GM18520 (cell line): ENCODE results near the gene MEGF6.

ENCODE experiments used
- ATAC-seq: cut with Tn5 transposase; IDR thresholded peaks from one replicate; pipeline ENCODE4 v1.9.1; 2021; ENCODE audit not compliant: unreplicated experiment

MEGF6 gene

DNA sequence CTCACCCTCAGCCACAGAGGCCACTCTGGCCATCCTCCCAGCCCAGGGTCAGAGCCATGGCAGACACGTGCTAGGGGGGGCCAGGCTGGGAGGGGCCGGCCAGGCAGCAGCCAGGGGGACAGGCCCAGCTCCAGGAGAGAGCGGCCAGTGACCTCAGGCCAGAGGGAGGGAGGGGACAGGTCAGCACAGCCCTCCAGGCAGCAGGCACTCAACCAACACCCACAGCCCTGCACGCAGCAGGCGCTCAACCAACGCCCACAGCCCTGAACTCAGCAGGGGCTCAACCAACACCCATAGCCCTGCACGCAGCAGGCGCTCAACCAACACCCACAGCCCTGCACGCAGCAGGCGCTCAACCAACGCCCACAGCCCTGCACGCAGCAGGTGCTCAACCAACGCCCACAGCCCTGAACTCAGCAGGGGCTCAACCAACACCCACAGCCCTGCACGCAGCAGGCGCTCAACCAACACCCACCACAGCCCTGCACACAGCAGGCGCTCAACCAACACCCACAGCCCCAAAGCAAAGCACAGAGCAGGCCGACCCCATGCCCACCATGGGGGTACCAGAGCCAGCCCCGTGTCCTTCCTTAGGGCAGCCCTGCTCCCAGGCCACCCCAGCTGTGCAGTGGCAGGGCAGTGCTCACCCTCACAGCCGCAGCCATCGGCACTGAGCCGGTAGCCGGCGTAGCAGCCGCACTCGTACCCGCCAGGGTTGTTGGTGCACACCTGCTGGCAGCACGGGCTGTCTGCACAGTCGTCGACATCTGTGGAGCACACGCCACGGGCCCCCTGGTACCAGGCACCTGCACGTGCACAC, 101.0 kb downstream of the MEGF6 start:
- ATAC-seq = no peak

DNA sequence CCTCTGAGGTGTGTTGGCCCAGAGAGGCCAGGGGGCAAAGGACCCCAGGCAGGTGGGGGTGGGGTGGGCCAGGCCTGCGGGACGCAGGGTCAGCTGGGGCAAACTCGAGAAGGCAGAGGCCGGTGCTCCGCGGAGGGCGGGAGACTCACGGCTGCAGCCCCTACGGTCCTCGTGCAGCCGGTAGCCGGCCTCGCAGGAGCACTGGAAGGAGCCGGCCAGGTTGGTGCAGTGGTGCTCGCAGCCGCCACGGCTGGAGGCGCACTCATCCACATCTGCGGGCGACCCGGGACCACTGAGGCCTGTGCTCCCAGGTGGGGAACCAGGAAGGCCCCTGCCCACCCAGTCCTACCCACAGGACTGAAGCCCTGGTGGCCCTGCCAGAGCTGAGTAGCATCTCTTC, 101.6 kb downstream of the MEGF6 start:
- no peak for ATAC-seq

DNA sequence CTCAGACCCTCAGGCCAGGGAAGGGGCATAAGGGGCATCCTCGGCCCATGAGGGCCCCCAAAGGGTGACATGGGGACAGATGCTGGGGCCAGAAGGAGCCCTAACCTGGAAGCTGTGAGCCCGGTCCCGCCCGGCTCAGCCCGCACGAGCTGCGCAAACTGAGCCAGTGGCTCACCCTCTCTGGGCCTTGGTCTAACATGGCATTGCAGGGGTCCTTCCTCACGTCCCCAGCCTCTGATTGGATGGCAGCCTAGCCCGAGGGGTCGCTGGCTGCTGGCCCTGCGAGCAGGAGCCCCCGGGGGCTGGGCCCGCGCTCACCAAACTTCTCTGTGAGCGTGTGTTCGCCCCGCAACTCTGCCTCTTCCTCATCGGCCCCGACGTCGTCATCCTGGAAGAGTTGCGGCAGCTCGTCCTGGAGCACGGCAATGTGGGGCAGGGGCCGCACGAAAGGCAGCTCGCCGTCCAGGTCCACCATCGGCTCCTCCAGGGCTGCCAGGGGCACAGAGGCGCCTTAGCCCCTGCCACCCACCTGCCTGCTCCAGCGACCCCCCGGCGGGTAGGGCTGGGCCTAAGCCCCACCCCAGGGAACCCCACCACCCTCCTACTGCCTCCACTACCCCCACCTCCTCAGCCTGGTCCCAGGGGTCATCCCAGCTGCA, 102.4 kb downstream of the MEGF6 start:
- no peak for ATAC-seq

DNA sequence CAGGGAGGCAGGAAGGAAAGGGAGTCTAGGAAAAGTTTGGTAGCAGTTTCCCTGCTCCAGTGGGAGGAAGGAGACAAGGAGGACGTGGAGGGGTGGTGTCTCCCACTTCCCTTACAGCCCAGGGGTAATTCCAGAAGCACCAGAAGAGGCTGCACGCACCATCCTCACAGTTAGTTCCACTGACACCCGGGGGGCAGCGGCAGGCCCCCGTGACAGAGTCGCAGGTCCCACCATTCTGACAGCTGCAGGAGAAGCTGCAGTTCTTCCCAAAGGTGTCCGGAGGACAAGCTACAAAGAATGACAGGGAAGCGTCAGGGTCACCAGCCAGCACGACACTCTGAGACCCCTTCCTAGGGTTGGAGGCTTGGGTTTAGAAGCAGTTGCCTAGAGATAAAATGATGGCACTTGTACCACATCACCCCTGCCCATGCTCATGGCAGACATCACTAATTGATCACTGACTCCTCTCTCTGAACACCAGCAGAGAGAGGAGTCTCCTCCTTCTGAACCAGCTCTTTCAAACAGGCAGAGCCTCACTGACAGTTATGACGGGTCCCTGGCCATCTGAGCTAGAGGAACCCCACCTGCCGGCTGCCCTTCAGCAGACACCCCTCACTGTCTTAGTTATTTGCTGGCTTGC, 103.6 kb downstream of the MEGF6 start:
- no peak for ATAC-seq

DNA sequence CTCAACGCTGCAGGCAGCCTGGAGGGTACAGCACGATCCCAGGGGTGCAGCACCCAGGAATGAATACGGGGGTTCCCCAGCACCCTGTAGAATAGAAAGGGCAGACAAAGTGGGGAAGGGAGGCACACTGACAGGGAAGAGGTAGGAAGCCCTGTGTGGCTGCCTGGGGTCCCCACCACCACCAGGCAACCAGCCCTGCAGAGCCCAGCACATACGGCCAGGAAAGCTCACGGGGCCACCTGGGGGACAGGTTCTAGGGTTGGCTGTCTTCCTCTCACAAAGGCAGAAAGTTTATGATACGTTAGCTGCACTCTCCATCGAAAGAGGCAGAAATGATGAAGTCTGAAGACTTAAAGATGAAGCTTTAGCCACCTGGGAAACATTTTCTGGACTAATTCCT, 104.4 kb downstream of the MEGF6 start:
- ATAC-seq = no peak

DNA sequence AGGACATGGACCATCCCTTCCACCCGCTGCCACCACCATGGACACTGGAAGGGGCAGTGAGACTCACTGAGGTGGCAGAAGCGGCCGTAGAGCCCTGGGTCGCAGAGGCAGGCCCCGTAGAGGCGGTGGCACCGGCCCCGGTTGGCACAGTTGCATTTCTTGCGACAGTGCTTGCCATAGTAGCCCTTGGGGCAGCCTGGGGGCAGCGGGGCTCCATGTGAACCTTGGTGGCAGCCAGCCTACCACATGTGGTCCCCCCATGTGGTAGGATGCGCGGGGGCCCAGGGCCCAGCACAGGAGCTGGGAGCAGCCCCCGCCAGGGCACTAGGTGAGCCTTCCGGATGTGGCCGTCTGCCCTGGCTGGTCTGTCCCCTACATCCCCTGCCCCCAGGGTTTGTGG, 105.3 kb downstream of the MEGF6 start:
- ATAC-seq = no peak

DNA sequence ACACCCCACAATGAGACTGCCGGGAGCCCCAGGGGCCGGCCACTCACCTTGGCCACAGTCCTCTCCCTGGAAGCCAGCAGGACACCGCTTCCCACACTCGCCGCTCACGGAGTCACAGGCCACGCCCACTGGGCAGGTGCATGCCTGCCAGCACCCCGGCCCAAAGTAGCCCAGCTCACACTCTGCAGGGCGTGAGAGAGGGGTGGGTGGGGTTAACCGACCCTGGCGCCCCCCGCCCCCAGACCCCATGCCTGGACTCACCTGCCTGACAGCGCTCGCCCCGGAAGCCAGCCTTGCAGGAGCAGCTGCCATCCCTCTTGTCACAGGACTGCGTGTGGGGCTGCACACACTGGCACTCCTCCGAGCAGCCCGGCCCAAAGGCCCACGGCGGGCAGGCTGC, 106.1 kb downstream of the MEGF6 start:
- no peak for ATAC-seq

DNA sequence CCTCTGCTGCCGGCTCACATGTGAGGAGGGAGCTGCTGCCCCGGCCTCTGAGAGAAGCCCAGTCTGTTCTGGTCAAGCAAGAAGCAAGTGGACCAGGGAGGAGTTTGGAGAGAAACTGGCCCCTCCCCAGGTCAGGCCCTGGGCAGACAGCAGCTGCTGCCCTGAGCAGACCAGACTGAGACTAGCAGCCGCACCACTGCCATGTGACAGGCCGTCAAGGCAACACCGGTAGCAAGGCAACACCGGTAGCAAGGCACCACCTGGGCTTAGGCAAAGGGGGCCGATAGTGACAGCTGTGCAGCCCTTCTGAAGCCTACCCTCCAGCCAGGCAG, 106.5 kb downstream of the MEGF6 start:
- ATAC-seq = no peak

DNA sequence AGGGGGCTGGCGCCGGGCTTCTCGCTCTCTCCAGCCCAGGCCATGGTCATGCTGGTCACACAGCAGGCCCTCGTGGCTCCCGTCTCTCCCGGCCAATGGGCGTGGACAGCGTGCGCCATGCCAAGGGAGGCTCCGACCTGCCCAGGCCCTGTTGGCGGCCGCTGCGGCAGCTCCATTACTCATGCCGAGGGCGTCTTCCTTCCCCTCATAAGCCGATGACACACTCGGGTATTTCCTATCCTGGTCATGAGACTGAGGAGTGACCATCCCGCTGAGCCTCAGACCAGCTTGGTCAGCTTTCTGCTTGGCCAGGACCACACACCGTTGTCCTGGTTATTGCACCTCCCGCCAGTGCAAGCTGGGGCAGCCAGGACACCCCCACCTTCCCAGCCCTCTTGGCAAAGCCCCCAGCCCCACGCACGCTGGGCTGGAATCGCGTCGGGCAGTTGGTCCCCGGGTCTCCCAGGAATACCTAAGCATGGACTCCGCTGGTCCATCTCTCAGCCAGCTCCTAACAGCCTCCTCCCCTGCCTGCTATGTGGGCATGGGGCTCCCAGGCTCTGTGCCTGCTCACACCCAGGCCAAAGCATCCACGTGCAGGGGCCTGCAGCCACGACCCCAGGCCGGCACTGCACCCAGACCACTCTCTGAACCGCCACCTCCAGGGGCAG, 107.0 kb downstream of the MEGF6 start:
- ATAC-seq = no peak

DNA sequence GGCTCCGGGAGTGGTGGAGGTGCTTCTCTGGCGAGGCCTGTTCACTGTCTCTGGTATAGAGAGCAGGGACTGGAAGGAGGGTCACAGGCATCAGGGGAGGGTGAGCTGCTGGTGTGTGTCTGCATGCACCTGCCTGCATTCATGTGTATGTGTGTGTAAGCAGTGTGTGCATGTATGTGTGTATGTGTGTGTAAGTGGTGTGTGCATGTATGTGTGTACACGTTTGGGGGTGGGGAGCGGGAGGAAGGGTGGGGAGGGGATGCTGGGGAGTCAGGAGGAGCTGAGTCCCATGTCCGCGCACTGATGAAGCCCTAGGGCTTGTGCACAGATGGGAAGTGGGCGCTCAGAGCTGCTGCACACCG, 107.8 kb downstream of the MEGF6 start:
- ATAC-seq = no peak

DNA sequence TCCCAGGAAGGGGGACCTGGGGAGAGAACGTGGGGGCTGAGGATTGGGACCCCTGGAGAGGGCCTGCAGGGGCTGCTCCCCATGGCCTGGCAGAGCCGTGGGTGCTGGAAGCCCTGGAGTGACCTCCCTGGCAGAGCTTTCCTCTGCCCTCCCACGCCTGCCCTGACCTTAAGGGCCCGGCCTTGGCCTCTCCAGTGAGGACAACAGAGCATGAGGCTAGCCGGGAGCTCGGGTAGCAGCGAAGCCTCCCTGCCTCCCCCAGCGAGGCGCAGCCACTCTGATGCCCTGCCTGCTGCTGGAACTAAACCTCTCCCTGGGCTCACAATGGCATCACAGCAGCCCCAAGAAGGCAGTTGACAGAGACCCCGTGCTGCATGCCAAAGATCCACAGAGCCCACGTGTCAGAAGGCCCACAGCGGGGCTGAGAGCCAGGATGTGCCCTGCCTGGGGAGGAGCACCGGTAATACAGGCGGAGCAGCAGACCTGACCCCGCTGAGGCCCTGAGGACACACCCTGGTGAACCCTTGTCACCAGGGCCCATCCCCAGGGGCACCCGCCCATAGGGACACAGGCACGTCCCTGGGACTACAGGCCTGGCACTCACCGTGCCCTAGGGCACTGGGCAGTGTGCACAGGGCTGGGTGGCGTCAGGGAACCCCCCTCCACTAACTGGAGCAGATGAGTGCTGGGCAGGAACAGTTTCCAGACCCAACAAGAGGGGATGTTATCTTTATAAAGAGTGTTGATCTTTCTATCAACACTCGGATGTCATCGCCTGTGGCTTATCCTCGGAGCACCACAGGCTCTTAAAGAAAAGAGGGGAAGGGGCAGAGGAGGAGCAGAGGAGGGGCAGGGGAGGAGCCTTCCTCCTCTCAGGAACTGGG, 108.4 kb downstream of the MEGF6 start:
- no peak for ATAC-seq

DNA sequence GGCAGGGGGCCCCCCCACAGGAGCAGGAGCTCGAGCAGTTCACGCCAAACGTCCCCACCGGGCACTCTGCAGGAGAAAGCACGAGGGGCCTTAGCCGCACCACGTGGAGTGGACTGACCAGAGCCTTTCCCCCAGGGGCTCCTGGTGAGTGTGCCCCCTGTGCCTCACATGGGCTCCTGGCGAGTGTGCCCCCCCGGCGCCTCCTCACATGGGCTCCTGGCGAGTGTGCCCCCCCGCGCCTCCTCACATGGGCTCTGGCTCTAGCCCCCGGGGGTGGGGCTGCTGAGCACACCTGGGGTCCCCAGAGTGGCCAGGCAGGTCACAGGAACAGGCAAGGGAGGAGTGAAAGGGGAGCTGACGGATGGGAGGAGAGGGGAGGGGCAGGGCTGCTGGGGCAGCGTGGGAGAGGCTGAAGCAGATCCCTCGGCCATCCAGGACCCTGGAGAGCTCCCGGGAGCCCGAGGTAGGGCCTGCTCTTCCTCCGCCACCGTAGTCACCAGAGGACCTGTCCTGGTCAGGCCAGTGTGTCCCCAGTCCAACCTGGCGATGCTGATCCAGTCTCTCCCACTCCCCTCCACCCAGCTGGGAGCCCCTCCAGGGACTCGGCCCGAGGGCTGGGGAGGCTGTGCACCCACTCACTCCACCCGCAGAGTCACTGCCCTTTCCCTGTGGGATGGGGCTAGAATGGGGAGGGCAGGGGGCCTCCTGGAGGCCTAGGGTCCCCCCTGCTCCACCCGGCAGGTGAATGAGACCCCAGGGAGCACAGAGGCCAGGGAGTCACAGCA, 109.3 kb downstream of the MEGF6 start:
- ATAC-seq = no peak

DNA sequence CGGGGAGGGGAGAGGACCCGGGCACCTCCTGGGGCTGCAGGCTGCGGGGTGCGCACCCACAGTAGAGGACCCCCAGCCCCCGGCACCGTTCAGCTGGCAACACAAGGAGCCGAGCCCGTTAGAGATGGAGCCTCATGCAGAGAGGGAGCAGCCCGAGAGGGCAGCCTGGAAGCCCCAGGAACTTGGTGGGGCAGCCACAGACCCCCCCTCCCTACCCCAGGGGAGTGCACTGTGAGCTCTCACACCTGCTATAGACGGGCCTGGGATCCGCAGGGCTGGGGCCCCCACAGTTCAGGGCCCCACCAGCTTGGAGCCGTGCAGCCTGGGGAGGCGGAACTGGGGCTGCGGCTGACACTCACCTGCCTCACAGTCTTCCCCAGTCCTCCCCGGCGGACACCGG, 109.9 kb downstream of the MEGF6 start:
- ATAC-seq = no peak

DNA sequence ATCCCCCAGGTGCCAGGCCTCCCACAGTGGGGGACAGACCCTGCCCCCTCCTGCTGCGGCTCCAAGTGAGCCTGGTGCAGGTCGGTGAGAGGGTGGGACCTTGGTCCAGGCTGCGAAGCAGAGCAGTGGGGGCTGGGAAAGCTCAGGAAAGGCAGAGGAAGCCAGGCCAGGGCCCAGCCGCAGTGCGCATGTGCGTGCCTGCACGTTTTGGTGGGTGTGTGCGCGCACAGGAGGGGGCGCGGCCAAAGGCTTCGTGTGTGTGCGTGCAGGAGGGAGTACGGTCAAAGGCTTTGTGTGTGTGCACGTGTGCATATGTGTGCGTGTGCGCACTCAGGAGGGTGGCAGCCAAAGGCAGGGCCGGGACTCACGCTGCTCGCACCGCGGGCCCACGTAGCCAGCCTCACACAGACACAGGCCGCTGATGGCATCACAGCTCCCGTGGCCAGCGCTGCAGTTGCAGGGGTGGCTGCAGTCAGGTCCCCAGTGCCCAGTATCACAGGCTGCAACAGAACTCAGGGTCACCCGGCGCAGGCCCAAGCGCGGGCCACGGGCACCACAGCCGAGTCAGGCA, 111.0 kb downstream of the MEGF6 start:
- ATAC-seq = no peak

DNA sequence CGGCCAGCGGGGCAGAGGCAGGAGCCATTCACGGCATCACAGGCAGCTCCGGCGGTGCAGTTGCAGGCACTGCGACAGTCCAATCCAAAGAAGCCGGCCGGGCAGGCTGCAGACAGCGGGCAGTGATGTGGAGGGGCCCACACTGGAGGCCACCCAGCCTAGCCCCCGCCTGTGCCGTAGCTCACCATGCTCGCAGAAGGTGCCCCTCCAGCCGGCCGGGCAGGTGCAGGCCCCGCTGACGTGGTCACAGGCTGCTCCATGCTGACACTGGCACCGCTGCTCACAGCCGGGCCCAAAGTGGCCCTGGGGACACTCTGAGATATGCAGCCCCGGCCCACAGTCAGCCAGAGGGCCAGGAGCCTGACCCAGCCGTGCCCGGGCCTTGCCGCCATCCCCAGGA, 111.7 kb downstream of the MEGF6 start:
- ATAC-seq = no peak

DNA sequence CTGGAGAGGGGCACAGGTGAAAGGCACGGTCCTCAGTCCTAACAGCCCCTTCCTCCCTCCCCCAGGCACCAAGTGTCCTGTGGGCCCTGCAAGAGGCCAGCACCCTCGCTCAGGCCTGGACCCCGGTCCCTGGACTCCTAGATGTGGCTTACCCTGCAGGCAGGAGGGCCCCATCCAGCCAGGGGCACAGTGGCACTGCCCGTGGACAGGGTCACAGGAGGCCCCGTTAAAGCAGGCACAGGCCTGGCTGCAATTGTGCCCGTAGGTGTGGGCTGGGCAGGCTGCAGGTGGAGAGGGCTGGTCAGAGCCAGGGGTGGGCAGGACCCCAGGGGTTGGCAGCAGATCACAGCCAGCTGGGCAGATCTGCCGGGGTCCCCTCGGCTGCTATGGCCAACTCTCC, 112.3 kb downstream of the MEGF6 start:
- no peak for ATAC-seq

DNA sequence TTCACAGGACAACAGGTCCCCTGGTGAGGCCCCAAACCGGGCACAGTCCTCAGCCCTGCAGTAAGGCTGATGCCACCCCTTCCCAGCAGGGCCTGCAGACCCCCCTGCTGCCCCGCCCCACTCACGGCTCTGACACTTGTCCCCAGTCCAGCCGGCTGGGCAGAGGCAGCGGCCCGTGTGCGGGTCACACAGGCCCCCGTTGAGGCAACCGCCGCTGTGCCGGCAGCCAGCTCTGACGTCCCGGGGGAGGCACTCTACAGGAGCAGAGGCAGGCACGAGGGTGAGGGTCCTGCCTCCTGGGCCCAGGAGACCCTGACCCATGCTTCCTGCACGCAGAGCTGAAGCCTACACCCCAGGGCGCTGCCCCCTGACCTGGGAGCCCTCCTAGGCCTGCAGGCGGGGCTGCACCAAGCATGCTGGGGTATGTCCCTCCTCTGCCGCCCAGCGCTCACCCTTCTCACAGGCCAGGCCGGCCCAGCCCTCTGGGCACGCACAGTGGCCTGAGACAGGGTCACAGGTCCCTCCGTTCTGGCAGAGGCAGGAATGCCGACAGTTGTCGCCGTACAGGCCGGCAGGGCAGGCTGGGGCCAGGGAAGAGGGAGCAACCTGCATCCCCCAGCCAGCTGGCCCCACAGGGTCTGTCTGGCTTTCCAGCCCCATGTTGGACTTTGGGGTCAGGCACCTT, 112.9 kb downstream of the MEGF6 start:
- ATAC-seq = no peak

DNA sequence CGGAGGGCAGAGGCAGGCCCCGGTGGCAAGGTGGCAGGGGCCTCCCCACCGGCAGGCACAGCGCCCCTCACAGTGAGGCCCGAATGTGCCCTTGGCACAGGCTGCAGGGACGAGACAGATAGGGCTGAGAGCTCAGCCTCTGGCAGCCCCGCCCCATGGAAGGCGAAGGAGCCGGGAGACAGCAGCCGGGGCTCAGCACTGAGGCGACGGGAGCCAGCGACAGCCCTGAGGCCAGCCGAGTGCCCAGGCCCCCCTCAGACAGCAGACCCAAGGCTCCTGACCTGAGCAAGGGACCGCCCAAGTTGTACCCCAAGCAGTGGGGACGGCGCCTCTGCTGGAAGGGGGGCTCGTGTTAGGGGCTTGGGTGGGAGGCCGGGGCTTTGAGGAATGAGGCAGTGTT, 113.8 kb downstream of the MEGF6 start:
- no peak for ATAC-seq

DNA sequence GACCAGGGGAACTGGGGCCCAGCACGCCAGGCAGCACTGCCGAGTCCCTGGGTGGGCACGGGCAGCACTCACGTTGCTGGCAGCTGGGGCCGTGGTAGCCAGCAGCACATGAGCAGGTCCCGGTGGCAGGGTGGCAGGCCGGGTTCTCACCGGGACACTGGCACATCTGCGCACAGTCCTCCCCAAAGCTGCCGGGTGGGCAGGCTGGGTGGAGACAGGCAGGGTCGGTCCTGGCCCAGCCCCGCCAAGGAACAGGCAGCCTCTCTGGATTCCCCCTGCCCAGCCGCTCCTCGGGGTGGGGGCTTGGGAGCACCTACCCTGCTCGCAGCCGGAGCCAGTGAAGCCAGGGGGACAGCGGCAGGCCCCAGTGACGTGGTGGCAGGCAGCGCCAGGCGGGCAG, 114.4 kb downstream of the MEGF6 start:
- no peak for ATAC-seq
